HepG2 (cell line): ENCODE measurements around the gene NINL. TPM values are rescaled to one million over a fixed set of nuclear protein-coding genes. Genes with fewer than 3 reads are reported as not detected.

Source experiments
- ATF7-NPFF ChIP-seq: sonication (generic); formaldehyde crosslinking; IDR thresholded peaks from 2 replicates; pipeline ENCODE4 v1.8.1; 2023; ENCODE audit warnings: mild to moderate bottlenecking, low read depth, missing genetic modification reagents, moderate library complexity
- CERS6 ChIP-seq: sonication (generic); formaldehyde crosslinking; IDR thresholded peaks from 2 replicates; pipeline ENCODE4 v1.5.0; 2020; ENCODE audit warnings: missing genetic modification reagents
- CREBL2 ChIP-seq: sonication (generic); formaldehyde crosslinking; IDR thresholded peaks from 2 replicates; pipeline ENCODE4 v1.8.1; 2023; ENCODE audit warnings: missing genetic modification reagents, mild to moderate bottlenecking, borderline replicate concordance
- E2F2 ChIP-seq: sonication (generic); formaldehyde crosslinking; IDR thresholded peaks from 2 replicates; pipeline ENCODE4 v1.4.0; 2020; ENCODE audit warnings: missing genetic modification reagents, borderline replicate concordance
- ELK4 ChIP-seq: sonication (generic); formaldehyde crosslinking; IDR thresholded peaks from 2 replicates; pipeline ENCODE4 v1.9.0; 2021; ENCODE audit warnings: missing genetic modification reagents, borderline replicate concordance
- FOXA1 ChIP-seq, 2 experiments: fragments of 450-650 bp in 1 of 2; sonication (generic) in 1 of 2; formaldehyde crosslinking in 1 of 2; IDR thresholded peaks; 2 replicates each; pipeline versions ENCODE4 v1.4.0 to v1.6.1; 2016 to 2020; ENCODE audit warnings: missing genetic modification reagents in 1 of 2
- HMG20A ChIP-seq: IDR thresholded peaks from 2 replicates; pipeline ENCODE4 v1.6.1; 2016; ENCODE audit warnings: borderline replicate concordance
- RARG ChIP-seq: sonication (generic); formaldehyde crosslinking; IDR thresholded peaks from 2 replicates; pipeline ENCODE4 v1.4.0; 2020; ENCODE audit warnings: low read depth, mild to moderate bottlenecking, missing genetic modification reagents
- SMAD1 ChIP-seq: sonication (generic); formaldehyde crosslinking; IDR thresholded peaks from 2 replicates; pipeline ENCODE4 v1.4.0; 2020; ENCODE audit warnings: missing genetic modification reagents, low read depth, mild to moderate bottlenecking, borderline replicate concordance
- SMARCE1 ChIP-seq: fragments of 450-650 bp; IDR thresholded peaks from 2 replicates; pipeline ENCODE4 v1.6.1; 2017; ENCODE audit warnings: borderline replicate concordance
- SNRNP70 ChIP-seq: fragments of 200-400 bp; formaldehyde crosslinking; IDR thresholded peaks from 2 replicates; pipeline ENCODE4 v1.6.1; 2017; ENCODE audit warnings: mild to moderate bottlenecking, low read depth, low read length, moderate library complexity
- SRY ChIP-seq: sonication (generic); formaldehyde crosslinking; IDR thresholded peaks from 2 replicates; pipeline ENCODE4 v1.8.0; 2022; ENCODE audit warnings: mild to moderate bottlenecking, missing genetic modification reagents
- ZFP1 ChIP-seq: IDR thresholded peaks from 2 replicates; pipeline ENCODE4 v1.6.1; 2016
- ZFP36 ChIP-seq: fragments of 150-350 bp; IDR thresholded peaks from 2 replicates; pipeline ENCODE4 v1.6.1; 2018; ENCODE audit warnings: borderline replicate concordance, low read length, low read depth; ENCODE audit not compliant: partially characterized antibody
- ZNF207 ChIP-seq: fragments of 450-650 bp; IDR thresholded peaks from 2 replicates; pipeline ENCODE4 v1.6.1; 2016; ENCODE audit warnings: antibody characterized with exemption, borderline replicate concordance
- ZNF274 ChIP-seq: sonication (generic); formaldehyde crosslinking; IDR thresholded peaks from 2 replicates; pipeline ENCODE4 v1.5.1; 2020; ENCODE audit warnings: mild to moderate bottlenecking, missing genetic modification reagents
- ZNF580 ChIP-seq: IDR thresholded peaks from 2 replicates; pipeline ENCODE4 v1.6.1; 2016; ENCODE audit warnings: low read depth, borderline replicate concordance
- ZNF646 ChIP-seq: sonication (generic); formaldehyde crosslinking; IDR thresholded peaks from 2 replicates; pipeline ENCODE4 v1.9.0; 2021; ENCODE audit warnings: mild to moderate bottlenecking, missing genetic modification reagents
- polyA plus RNA-seq, 8 experiments: library from polyadenylated mRNA; depleted of rRNA in 3 of 8; stranded (reverse) in 7 of 8; unstranded in 1 of 8; fragments of >200 nt; fragmentation: Illumina TruSeq in 4 of 8; extraction: Trizol in 4 of 8; gene quantifications; 2 replicates each; pipeline versions ENCODE4 v1.2.1 to v1.2.3, GENCODE V29; 2011 to 2016; ENCODE audit warnings: low read depth in 4 of 8, missing spikeins in 1 of 8, mixed read lengths in 1 of 8; ENCODE audit not compliant: insufficient read depth in 1 of 8
- total RNA-seq, 5 experiments: library from RNA; depleted of rRNA; stranded (reverse); fragments of >200 nt; fragmentation: Illumina TruSeq; extraction: Trizol; gene quantifications; 2 replicates each; pipeline ENCODE4 v1.2.3, GENCODE V29; 2016; ENCODE audit warnings: low read depth in 1 of 5

Gene NINL
- total and polyA plus RNA-seq, 2 of the 13 experiments (the other 11 are each of a cell fraction or from before 2014, with no cell fraction given) = 32.3 to 34.3 TPM

- TF ChIP-seq ELK4 (CRISPR knock-in tag) (no peak), ATF7-NPFF (CRISPR knock-in tag) (peak; percentile 80), CREBL2 (CRISPR knock-in tag) (0 out of 2 replicates have a peak, but pooled peaks have one; percentile 33), CERS6 (CRISPR knock-in tag) (no peak), SMARCE1 (no peak), ZFP36 (no peak), SRY (CRISPR knock-in tag) (peak; percentile 74), ZNF274 (CRISPR knock-in tag) (peak; percentile 72), RARG (CRISPR knock-in tag) (0 out of 2 replicates have a peak, but pooled peaks have one; percentile 74), FOXA1 (IDR thresholded peaks at IDR 0.05) (0 out of 2 replicates have a peak, but pooled peaks have one; percentile 37), FOXA1 (CRISPR knock-in tag; IDR thresholded peaks at IDR 0.05) (peak; percentile 97), E2F2 (CRISPR knock-in tag) (peak; percentile 88; the same call in 1 of the 2 replicates), ZNF207 (no peak), SNRNP70 (no peak), ZFP1 (CRISPR knock-in tag) (no peak), HMG20A (CRISPR knock-in tag) (peak; percentile 92; the same call in 1 of the 2 replicates), ZNF646 (CRISPR knock-in tag) (peak; percentile 92), ZNF580 (CRISPR knock-in tag) (peak; percentile 77; the same call in 1 of the 2 replicates), SMAD1 (CRISPR knock-in tag) (peak; percentile 89; the same call in 1 of the 2 replicates)
Measured at GRCh38 chr20:25538838-25539665, 46.3 kb downstream of the NINL start (continued).
